WTC11 (cell line): ENCODE measurements around the gene TBC1D22A. TPM values are rescaled to one million over a fixed set of nuclear protein-coding genes. Genes with fewer than 3 reads are reported as not detected.

ENCODE experiments used
- ATAC-seq: fragments of 200-7000 bp; cut with Tn5 transposase; 2 replicates; pipeline ENCODE4 v1.10.0; 2021; ENCODE audit warnings: mild to moderate bottlenecking, moderate library complexity
- CTCF ChIA-PET: fragments of 300-600 bp; sonication (Branson Sonifier 250); formaldehyde crosslinking; loops from one replicate; lab custom pipeline; 2021; ENCODE audit warnings: antibody characterized with exemption; lab: Charles Lee
- POLR2A ChIA-PET: fragments of 350-600 bp; sonication (Branson Sonifier 250); formaldehyde crosslinking; loops from one replicate; lab custom pipeline; 2021; ENCODE audit warnings: antibody characterized with exemption; lab: Charles Lee
- DNase-seq: peaks from one replicate; pipeline ENCODE4 v3.0.0; 2021; ENCODE audit warnings: low spot score
- H3K27ac Mint-ChIP-seq: 2 replicates; pipeline ENCODE4 v1.8.0; 2021; ENCODE audit warnings: mixed read lengths
- H3K27me3 Mint-ChIP-seq: 2 replicates; pipeline ENCODE4 v1.8.0; 2021; ENCODE audit warnings: low read depth, mild to moderate bottlenecking, moderate library complexity, mixed read lengths
- H3K36me3 Mint-ChIP-seq: 2 replicates; pipeline ENCODE4 v1.8.0; 2021; ENCODE audit warnings: mixed read lengths
- H3K4me1 Mint-ChIP-seq: 2 replicates; pipeline ENCODE4 v1.8.0; 2022; ENCODE audit warnings: mixed read lengths
- H3K4me3 Mint-ChIP-seq: 2 replicates; pipeline ENCODE4 v1.8.0; 2021; ENCODE audit warnings: mild to moderate bottlenecking, moderate library complexity, mixed read lengths
- H3K9me3 Mint-ChIP-seq: 2 replicates; pipeline ENCODE4 v1.8.0; 2021; ENCODE audit warnings: mixed read lengths
- ATF2 ChIP-seq: sonication (generic); formaldehyde crosslinking; IDR thresholded peaks from 2 replicates; pipeline ENCODE4 v1.8.1; 2022; ENCODE audit warnings: low read depth, missing genetic modification reagents, borderline replicate concordance
- CBFB ChIP-seq: sonication (generic); formaldehyde crosslinking; IDR thresholded peaks from 2 replicates; pipeline ENCODE4 v1.8.1; 2022; ENCODE audit warnings: mild to moderate bottlenecking, low read depth, missing genetic modification reagents
- CREB1 ChIP-seq: sonication (generic); formaldehyde crosslinking; IDR thresholded peaks from 2 replicates; pipeline ENCODE4 v1.8.0; 2023; ENCODE audit warnings: mild to moderate bottlenecking, missing genetic modification reagents
- E2F5 ChIP-seq: sonication (generic); formaldehyde crosslinking; IDR thresholded peaks from 2 replicates; pipeline ENCODE4 v1.8.1; 2022; ENCODE audit warnings: mild to moderate bottlenecking, moderate library complexity, missing genetic modification reagents
- ETV6 ChIP-seq: sonication (generic); formaldehyde crosslinking; IDR thresholded peaks from 2 replicates; pipeline ENCODE4 v1.8.1; 2022; ENCODE audit warnings: mild to moderate bottlenecking, missing genetic modification reagents
- FOXJ3 ChIP-seq: sonication (generic); formaldehyde crosslinking; IDR thresholded peaks from 2 replicates; pipeline ENCODE4 v1.9.0; 2021; ENCODE audit warnings: missing genetic modification reagents, mild to moderate bottlenecking, borderline replicate concordance
- KAT7 ChIP-seq: sonication (generic); formaldehyde crosslinking; IDR thresholded peaks from 2 replicates; pipeline ENCODE4 v1.8.1; 2023; ENCODE audit warnings: missing genetic modification reagents, mild to moderate bottlenecking, borderline replicate concordance
- MAX ChIP-seq: sonication (generic); formaldehyde crosslinking; IDR thresholded peaks from 2 replicates; pipeline ENCODE4 v1.8.0; 2022; ENCODE audit warnings: mild to moderate bottlenecking, missing genetic modification reagents
- MXD4 ChIP-seq: fragments of 250-450 bp; sonication (Bioruptor Pico); IDR thresholded peaks from 2 replicates; pipeline ENCODE4 v1.8.0; 2021; ENCODE audit warnings: mild to moderate bottlenecking, moderate library complexity, borderline replicate concordance
- NFATC4 ChIP-seq: fragments of 250-450 bp; sonication (Bioruptor Pico); IDR thresholded peaks from 2 replicates; pipeline ENCODE4 v1.9.0; 2021; ENCODE audit warnings: mild to moderate bottlenecking
- NFE2L1 ChIP-seq: sonication (generic); formaldehyde crosslinking; IDR thresholded peaks from 2 replicates; pipeline ENCODE4 v1.8.1; 2023; ENCODE audit warnings: missing genetic modification reagents
- PREB ChIP-seq: sonication (generic); formaldehyde crosslinking; IDR thresholded peaks from 2 replicates; pipeline ENCODE4 v1.8.1; 2022; ENCODE audit warnings: mild to moderate bottlenecking, missing genetic modification reagents, moderate library complexity, borderline replicate concordance
- RELA ChIP-seq: sonication (generic); formaldehyde crosslinking; IDR thresholded peaks from 2 replicates; pipeline ENCODE4 v1.8.1; 2022; ENCODE audit warnings: missing genetic modification reagents, mild to moderate bottlenecking, borderline replicate concordance
- SMAD4 ChIP-seq: sonication (generic); formaldehyde crosslinking; IDR thresholded peaks from 2 replicates; pipeline ENCODE4 v1.8.0; 2022; ENCODE audit warnings: mild to moderate bottlenecking, missing genetic modification reagents
- SOX15 ChIP-seq: fragments of 250-450 bp; sonication (Bioruptor Pico); IDR thresholded peaks from 2 replicates; pipeline ENCODE4 v1.9.0; 2021; ENCODE audit warnings: mild to moderate bottlenecking
- TCF7 ChIP-seq: sonication (generic); formaldehyde crosslinking; IDR thresholded peaks from 2 replicates; pipeline ENCODE4 v1.8.0; 2022; ENCODE audit warnings: mild to moderate bottlenecking, low read depth, missing genetic modification reagents, moderate library complexity
- TEAD1 ChIP-seq: sonication (generic); formaldehyde crosslinking; IDR thresholded peaks from 2 replicates; pipeline ENCODE4 v1.8.0; 2022; ENCODE audit warnings: mild to moderate bottlenecking, missing genetic modification reagents
- TEAD4 ChIP-seq: sonication (generic); formaldehyde crosslinking; IDR thresholded peaks from 2 replicates; pipeline ENCODE4 v1.8.0; 2022; ENCODE audit warnings: mild to moderate bottlenecking, missing genetic modification reagents
- ZNF138 ChIP-seq: sonication (generic); formaldehyde crosslinking; conservative IDR thresholded peaks from 2 replicates; pipeline ENCODE4 v1.8.1; 2022; ENCODE audit warnings: mild to moderate bottlenecking, moderate library complexity, missing genetic modification reagents
- ZNF232 ChIP-seq: sonication (generic); formaldehyde crosslinking; IDR thresholded peaks from 2 replicates; pipeline ENCODE4 v1.8.0; 2022; ENCODE audit warnings: mild to moderate bottlenecking, missing genetic modification reagents
- ZNF263 ChIP-seq: sonication (generic); formaldehyde crosslinking; IDR thresholded peaks from 2 replicates; pipeline ENCODE4 v1.8.1; 2022; ENCODE audit warnings: low read depth, mild to moderate bottlenecking, moderate library complexity, missing genetic modification reagents
- ZNF281 ChIP-seq: sonication (generic); formaldehyde crosslinking; IDR thresholded peaks from 2 replicates; pipeline ENCODE4 v1.8.0; 2023; ENCODE audit warnings: mild to moderate bottlenecking, missing genetic modification reagents
- ZNF423 ChIP-seq: fragments of 250-450 bp; sonication (Bioruptor Pico); IDR thresholded peaks from 2 replicates; pipeline ENCODE4 v2.1.2; 2022; ENCODE audit warnings: mild to moderate bottlenecking, moderate library complexity
- ZNF425 ChIP-seq: fragments of 250-450 bp; sonication (Bioruptor Pico); conservative IDR thresholded peaks from 2 replicates; pipeline ENCODE4 v1.9.0; 2021; ENCODE audit warnings: mild to moderate bottlenecking
- total RNA-seq: library from RNA; stranded (reverse); gene quantifications from 3 replicates; pipeline ENCODE4 v1.2.3, GENCODE V29; 2021

The TBC1D22A gene
- total RNA-seq, 1 experiment from 2014 or later, result 18.1 TPM

GRCh38 chr22:46829941-46830715, 67.7 kb downstream of the TBC1D22A start:
- ChIA-PET POLR2A (no interaction called here), CTCF (interaction anchor here (1.2 to 2.4 kb wide), 2 partner anchors 27 to 31 kb away, joined by 4 to 8 read pairs; no protein-coding TSS in a partner anchor)
- Mint-ChIP-seq H3K27me3 (no peaks in the 10 kb centered on the region), H3K9me3 (peaks cover 8% of the 10 kb centered on the region), H3K4me3 (no peak overlapping the region), H3K4me1 (peaks cover 28% of the 10 kb centered on the region), H3K27ac (peak overlapping the region; percentile 48; the same call in 1 of the 2 replicates), H3K36me3 (peaks cover 25% of the 10 kb centered on the region)
- ATAC-seq, result no peak
- DNase-seq, result no peak
- no peak for TF ChIP-seq ETV6 (CRISPR knock-in tag)
- TF ChIP-seq RELA (CRISPR knock-in tag), result no peak
- TF ChIP-seq E2F5 (CRISPR knock-in tag), result no peak
- TF ChIP-seq SMAD4 (CRISPR knock-in tag), result no peak
- no peak for TF ChIP-seq FOXJ3 (CRISPR knock-in tag)
- no peak for TF ChIP-seq ZNF425 (CRISPR knock-in tag)
- no peak for TF ChIP-seq TEAD1 (CRISPR knock-in tag)
- no peak for TF ChIP-seq NFE2L1 (CRISPR knock-in tag)
- no peak for TF ChIP-seq CREB1 (CRISPR knock-in tag)
- TF ChIP-seq KAT7 (CRISPR knock-in tag), result no peak
- TF ChIP-seq PREB, result no peak
- TF ChIP-seq, all 79 proteins: peak for 0

- ChIA-PET CTCF (interaction anchor here (1.2 to 2.4 kb wide), 2 partner anchors 27 to 32 kb away, joined by 4 to 8 read pairs; no protein-coding TSS in a partner anchor), POLR2A (no interaction called here)
- H3K27me3 Mint-ChIP-seq, result no peaks in the 10 kb centered on the region; the same call in 1 of the 2 replicates
- peaks cover 32% of the 10 kb centered on the region for H3K36me3 Mint-ChIP-seq
- H3K4me1 Mint-ChIP-seq, result peaks cover 28% of the 10 kb centered on the region
- H3K27ac Mint-ChIP-seq, result peak overlapping the region; percentile 48
- peaks cover 15% of the 10 kb centered on the region for H3K9me3 Mint-ChIP-seq
- DNase-seq (no peak), ATAC-seq (no peak)
- no peak overlapping the region for H3K4me3 Mint-ChIP-seq
- TF ChIP-seq ZNF281 (CRISPR knock-in tag) (no peak), CREB1 (CRISPR knock-in tag) (no peak), ZNF138 (CRISPR knock-in tag) (no peak), ZNF263 (CRISPR knock-in tag) (no peak), ZNF423 (CRISPR knock-in tag) (no peak), ETV6 (CRISPR knock-in tag) (no peak), ATF2 (CRISPR knock-in tag) (no peak), MAX (no peak), TCF7 (CRISPR knock-in tag) (no peak), TEAD4 (CRISPR knock-in tag) (no peak), CBFB (CRISPR knock-in tag) (no peak), SOX15 (CRISPR knock-in tag) (no peak), MXD4 (no peak), ZNF232 (CRISPR knock-in tag) (no peak), NFATC4 (CRISPR knock-in tag) (no peak)
These were observed 68.4 kb downstream of the TBC1D22A start for GRCh38 chr22:46830841-46831240.
